Measurements from ENCODE around the gene NFE2. TPM values are rescaled to one million over a fixed set of nuclear protein-coding genes. Genes with fewer than 3 reads are reported as not detected.
A peak's percentile ranks its signal among the peaks of the same experiment; 100 is the strongest.
"Not testable (repeated sequence)": the region's sequence is repeated elsewhere in the genome, so short reads cannot be mapped to it uniquely, and the experiment has no call there.

NFE2 gene
- total RNA-seq, 1 donor from 2014 or later: not detected

GRCh38 chr12:54328595-54329337 is 28.0 kb upstream of the NFE2 start:
- Mint-ChIP-seq H3K36me3 (ENCODE audit: low read depth) (peaks cover 14% of the 10 kb centered on the region), H3K4me1 (peaks cover 43% of the 10 kb centered on the region), H3K9me3 (no peaks in the 10 kb centered on the region), H3K27me3 (no peaks in the 10 kb centered on the region), H3K4me3 (peak overlapping the region; percentile 56), H3K27ac (peak overlapping the region; percentile 45)
- intact Hi-C loops (cut with micrococcal nuclease): no loop called here
- DNase-seq: no peak

DNA sequence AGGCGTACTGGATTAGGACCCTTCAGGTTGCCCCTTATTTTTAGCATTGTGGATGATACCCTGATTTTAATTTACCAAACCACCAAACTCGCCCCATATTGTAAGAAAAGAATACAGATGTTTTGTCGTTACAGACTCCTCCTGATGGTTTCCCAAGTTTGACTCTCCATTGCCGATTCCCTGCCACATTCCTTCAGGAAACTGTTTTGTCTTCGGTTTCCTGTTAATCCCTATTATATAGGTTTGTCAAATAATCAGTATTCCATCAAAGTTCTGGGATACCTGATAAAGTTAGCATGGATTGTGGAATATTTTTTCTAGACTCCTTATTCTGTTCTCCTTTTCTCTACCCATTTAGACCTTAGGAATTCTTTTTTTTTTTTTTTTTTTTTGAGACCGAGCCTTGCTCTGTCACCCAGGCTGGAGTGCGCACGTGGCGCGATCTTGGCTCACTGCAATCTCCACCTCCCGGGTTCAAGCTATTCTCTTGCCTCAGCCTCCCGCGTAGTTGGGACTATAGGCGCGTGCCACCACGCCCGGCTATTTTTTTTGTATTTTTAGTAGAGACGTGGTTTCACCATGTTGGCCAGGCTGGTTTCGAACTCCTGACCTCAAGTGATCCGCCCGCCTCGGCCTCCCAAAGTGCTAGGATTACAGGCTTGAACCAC is 24.8 kb upstream of the NFE2 start:
- intact Hi-C loops (cut with micrococcal nuclease): loop anchor here (1.0 to 2.0 kb wide), 3 partner anchors 27 to 43 kb away; no protein-coding TSS in a partner anchor
- Mint-ChIP-seq H3K36me3 (ENCODE audit: low read depth) (peaks cover 11% of the 10 kb centered on the region), H3K4me1 (peaks cover 27% of the 10 kb centered on the region), H3K27ac (peak overlapping the region; percentile 93), H3K4me3 (peak overlapping the region; percentile 98)
- not testable (repeated sequence) for H3K27me3 Mint-ChIP-seq, DNase-seq, H3K9me3 Mint-ChIP-seq

- intact Hi-C loops (cut with micrococcal nuclease): loop anchor here (1.0 to 2.0 kb wide), 4 partner anchors 27 to 45 kb away; partner anchors contain the start of genes CBX5 and HNRNPA1
- Mint-ChIP-seq H3K9me3 (no peaks in the 10 kb centered on the region), H3K4me3 (peak within 1 kb of the TSS; percentile 98), H3K27me3 (no peaks in the 10 kb centered on the region), H3K4me1 (peaks cover 23% of the 10 kb centered on the region), H3K27ac (peak within 1 kb of the TSS; percentile 93), H3K36me3 (ENCODE audit: low read depth) (peaks cover 10% of the 10 kb centered on the region)
- DNase-seq: peak; percentile 97
These were observed 24.0 kb upstream of the NFE2 start, which contains the start of gene COPZ1 for GRCh38 chr12:54324617-54325441. TSS of gene COPZ1 (plus strand) at chr12:54325131. CDS start at chr12:54325164, 33 bp downstream.

DNA sequence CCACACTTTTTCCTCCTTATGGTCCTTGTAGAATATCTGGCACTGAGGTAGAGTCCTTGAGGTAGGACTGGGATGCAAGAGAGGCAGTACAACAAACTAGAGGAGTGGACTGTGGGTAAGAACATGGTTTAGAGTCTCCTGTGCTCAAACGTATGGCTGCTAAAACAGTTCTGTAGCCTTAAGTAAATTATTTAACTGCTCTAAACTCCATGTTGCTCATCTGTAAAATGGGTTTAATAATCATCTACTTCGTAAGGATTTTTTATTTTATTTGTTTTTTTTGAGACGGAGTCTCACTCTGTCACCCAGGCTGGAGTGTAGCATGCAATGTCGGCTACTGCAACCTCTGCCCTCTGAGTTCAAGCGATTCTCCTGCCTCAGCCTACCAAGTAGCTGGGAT is 20.5 kb upstream of the NFE2 start:
- Mint-ChIP-seq H3K9me3 (no peaks in the 10 kb centered on the region), H3K27me3 (peaks cover 5% of the 10 kb centered on the region), H3K4me1 (peaks cover 6% of the 10 kb centered on the region), H3K36me3 (ENCODE audit: low read depth) (peaks cover 5% of the 10 kb centered on the region), H3K27ac (no peak overlapping the region), H3K4me3 (no peak overlapping the region)
- intact Hi-C loops (cut with micrococcal nuclease): no loop called here
- no peak for DNase-seq

GRCh38 chr12:54312309-54312708 is 11.5 kb upstream of the NFE2 start:
- H3K9me3 Mint-ChIP-seq; H3K36me3 Mint-ChIP-seq (ENCODE audit: low read depth); DNase-seq; intact Hi-C loops (cut with micrococcal nuclease); H3K4me3 Mint-ChIP-seq; H3K4me1 Mint-ChIP-seq; H3K27ac Mint-ChIP-seq: not testable (repeated sequence)
- H3K27me3 Mint-ChIP-seq: peaks cover 13% of the 10 kb centered on the region

- Mint-ChIP-seq H3K36me3 (ENCODE audit: low read depth) (no peaks in the 10 kb centered on the region), H3K27me3 (peaks cover 14% of the 10 kb centered on the region), H3K4me3 (no peak overlapping the region), H3K4me1 (peaks cover 11% of the 10 kb centered on the region), H3K9me3 (no peaks in the 10 kb centered on the region), H3K27ac (no peak overlapping the region)
- DNase-seq: no peak
- intact Hi-C loops (cut with micrococcal nuclease): no loop called here
These were observed 10.2 kb upstream of the NFE2 start for GRCh38 chr12:54311051-54311450.

DNA sequence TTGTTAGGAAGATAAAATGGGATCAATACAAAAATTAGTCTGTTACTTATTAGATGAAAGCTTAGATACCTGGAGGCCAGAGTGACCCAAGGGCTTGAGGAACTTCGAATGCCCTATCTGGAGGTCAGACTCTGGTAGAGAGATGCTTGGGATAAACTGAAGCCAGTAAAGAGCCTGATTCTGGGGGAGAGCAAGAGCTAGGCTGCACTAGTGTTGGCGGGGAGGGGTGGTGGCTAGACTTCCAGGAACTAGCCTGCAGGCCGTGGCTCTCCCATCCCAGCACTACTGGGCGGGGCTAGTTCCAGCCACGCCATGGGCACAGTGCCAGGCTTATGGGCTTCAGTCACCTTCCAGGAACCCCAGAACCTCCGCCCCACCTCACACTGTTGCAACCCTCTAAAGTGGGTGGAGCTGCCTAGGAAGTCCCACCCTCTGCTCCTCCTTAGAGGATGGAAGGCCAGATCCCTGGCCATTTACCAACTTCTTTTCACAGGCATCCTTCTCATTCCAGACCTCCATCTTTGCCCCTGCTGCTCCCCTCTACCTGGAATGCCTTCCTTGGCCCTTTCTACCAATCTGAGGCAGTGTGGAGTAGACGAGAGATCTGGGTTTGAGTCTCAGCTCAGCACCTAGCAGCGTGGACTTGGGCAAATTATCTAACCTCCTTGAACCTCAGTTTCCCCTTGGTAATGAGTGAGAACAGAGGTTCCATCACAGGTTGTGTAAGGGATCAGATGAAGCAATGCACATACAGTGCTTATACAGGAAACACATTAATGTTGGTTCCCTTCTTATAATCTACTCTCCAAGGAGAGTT is 6.3 kb upstream of the NFE2 start:
- Mint-ChIP-seq H3K9me3 (no peaks in the 10 kb centered on the region), H3K4me3 (no peak overlapping the region), H3K4me1 (peaks cover 20% of the 10 kb centered on the region), H3K36me3 (ENCODE audit: low read depth) (no peaks in the 10 kb centered on the region), H3K27ac (no peak overlapping the region), H3K27me3 (peaks cover 37% of the 10 kb centered on the region)
- intact Hi-C loops (cut with micrococcal nuclease): no loop called here
- no peak for DNase-seq

DNA sequence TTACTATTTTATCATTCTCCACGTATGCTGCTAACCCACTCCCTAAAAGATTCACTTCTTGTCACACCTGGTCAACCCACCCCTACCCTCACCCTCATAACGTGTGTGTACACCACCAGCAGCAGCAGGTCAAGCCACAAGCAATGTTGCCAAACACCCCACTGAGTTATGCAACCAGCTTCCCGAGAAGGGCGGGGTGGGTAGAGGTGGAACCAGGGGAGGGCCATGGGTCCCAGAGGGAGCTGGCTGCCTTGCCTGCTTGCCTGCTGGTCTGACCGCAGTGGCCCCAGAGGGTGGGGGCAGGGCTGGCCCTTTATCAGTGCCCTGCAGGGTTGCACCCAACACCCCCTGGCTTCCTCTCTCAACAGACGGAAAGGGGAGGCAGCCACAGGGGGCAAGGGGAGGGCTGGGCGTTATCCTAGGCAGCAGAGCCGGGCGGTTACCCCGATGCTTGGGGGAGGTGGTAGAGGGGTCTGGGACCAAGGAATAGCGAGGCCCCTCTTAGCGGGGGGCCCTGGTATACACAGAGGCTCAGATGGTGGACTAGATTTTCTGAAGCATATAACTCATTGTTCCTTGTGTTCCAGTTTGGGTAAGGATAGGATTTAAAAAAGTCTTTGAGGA is 3.5 kb upstream of the NFE2 start:
- Mint-ChIP-seq H3K36me3 (ENCODE audit: low read depth) (no peaks in the 10 kb centered on the region), H3K27ac (no peak overlapping the region), H3K4me1 (peaks cover 27% of the 10 kb centered on the region), H3K27me3 (peaks cover 58% of the 10 kb centered on the region), H3K4me3 (no peak overlapping the region), H3K9me3 (no peaks in the 10 kb centered on the region)
- no peak for DNase-seq
- intact Hi-C loops (cut with micrococcal nuclease): no loop called here

DNA sequence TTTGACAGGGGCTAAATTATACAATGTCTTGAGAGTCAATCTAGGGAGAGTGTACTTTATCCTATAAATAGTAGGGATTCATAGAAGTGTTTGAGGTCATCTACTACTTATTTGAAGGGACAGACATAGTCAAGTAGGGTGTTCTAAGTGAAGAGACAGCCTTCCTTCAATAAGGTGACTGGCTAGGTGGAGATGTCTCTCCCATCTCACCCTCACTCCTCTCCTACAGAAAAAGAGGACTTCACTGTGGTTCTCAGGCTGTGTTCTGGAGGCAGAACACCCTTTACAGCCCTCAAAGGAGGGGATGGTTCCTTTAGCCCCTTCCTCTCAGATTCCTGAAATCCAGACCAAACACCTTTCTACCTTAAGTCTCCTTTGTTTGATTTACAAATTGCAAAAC is 2.8 kb upstream of the NFE2 start:
- peaks cover 27% of the 10 kb centered on the region for H3K4me1 Mint-ChIP-seq
- H3K27me3 Mint-ChIP-seq: peaks cover 64% of the 10 kb centered on the region
- DNase-seq: no peak
- intact Hi-C loops (cut with micrococcal nuclease): no loop called here
- no peaks in the 10 kb centered on the region for H3K9me3 Mint-ChIP-seq
- no peak overlapping the region for H3K27ac Mint-ChIP-seq
- no peak overlapping the region for H3K4me3 Mint-ChIP-seq
- no peaks in the 10 kb centered on the region for H3K36me3 Mint-ChIP-seq (ENCODE audit: low read depth)

DNA sequence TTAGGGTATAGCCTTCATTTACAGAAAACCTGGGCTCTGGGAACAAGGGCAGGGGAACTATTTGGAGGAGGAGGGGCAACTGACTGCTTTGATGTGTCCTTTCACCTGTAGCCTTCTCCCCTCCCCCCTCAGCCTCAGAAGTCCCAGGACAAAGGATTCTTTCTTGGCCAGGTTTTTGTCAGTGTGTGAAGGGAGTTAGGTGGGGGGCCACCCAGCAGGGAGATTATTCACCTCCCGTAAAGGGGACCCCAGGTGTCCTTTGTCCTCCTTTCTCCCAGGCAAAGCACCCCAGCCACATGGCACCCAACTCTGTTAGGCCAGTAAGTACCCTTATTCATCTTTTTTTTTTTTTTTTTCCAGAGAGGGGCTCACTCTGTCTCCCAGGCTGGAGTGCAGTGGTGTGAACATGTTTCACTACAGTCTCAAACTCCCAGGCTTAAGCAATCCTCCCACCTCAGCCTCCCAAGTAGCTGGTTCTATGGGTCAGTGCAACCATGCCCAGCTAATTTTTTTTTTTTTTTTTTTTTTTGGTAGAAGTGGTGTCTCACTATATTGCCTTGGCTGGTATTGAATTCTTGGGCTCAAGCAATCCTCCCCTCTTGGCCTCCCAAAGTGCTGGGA is 723 bp upstream of the NFE2 start:
- Mint-ChIP-seq H3K27me3 (peaks cover 70% of the 10 kb centered on the region), H3K4me3 (no peak overlapping the region), H3K36me3 (ENCODE audit: low read depth) (no peaks in the 10 kb centered on the region), H3K27ac (no peak overlapping the region), H3K9me3 (no peaks in the 10 kb centered on the region), H3K4me1 (peaks cover 20% of the 10 kb centered on the region)
- intact Hi-C loops (cut with micrococcal nuclease): no loop called here
- DNase-seq: no peak

GRCh38 chr12:54300225-54300731 is 537 bp downstream of the NFE2 start:
- Mint-ChIP-seq H3K27me3 (peaks cover 72% of the 10 kb centered on the region), H3K9me3 (no peaks in the 10 kb centered on the region), H3K27ac (no peak overlapping the region), H3K4me1 (peaks cover 20% of the 10 kb centered on the region), H3K36me3 (ENCODE audit: low read depth) (no peaks in the 10 kb centered on the region), H3K4me3 (no peak overlapping the region)
- intact Hi-C loops (cut with micrococcal nuclease): no loop called here
- DNase-seq: no peak

- no peak overlapping the region for H3K27ac Mint-ChIP-seq
- H3K27me3 Mint-ChIP-seq: peaks cover 68% of the 10 kb centered on the region
- H3K9me3 Mint-ChIP-seq: no peaks in the 10 kb centered on the region
- no peak for DNase-seq
- H3K4me1 Mint-ChIP-seq: peaks cover 20% of the 10 kb centered on the region
- intact Hi-C loops (cut with micrococcal nuclease): no loop called here
- no peak overlapping the region for H3K4me3 Mint-ChIP-seq
- no peaks in the 10 kb centered on the region for H3K36me3 Mint-ChIP-seq (ENCODE audit: low read depth)
These were observed 1.1 kb downstream of the NFE2 start for GRCh38 chr12:54299515-54300224.
